OCI-LY7 (cell line): ENCODE results near the gene WDR43. TPM values are rescaled to one million over a fixed set of nuclear protein-coding genes. Genes with fewer than 3 reads are reported as not detected.

Experiments used
- BruUV-seq: library from RNA; stranded (reverse); fragments of 400-500 nt; replicated peaks from 2 replicates; lab custom pipeline; 2021; lab: Mats Ljungman, UMichigan
- CTCF ChIA-PET: fragments of 300-600 bp; sonication (Branson Sonifier 250); formaldehyde crosslinking; loops from one replicate; lab custom pipeline; 2022; ENCODE audit warnings: antibody characterized with exemption; ENCODE audit not compliant: unreplicated experiment; lab: Charles Lee
- POLR2A ChIA-PET: fragments of 300-600 bp; sonication (Branson Sonifier 250); formaldehyde crosslinking; loops from one replicate; lab custom pipeline; 2022; ENCODE audit warnings: antibody characterized with exemption; lab: Charles Lee
- DNase-seq: peaks from one replicate; pipeline ENCODE4 v3.0.0-alpha.2; 2015; ENCODE audit warnings: low spot score
- H2AFZ ChIP-seq: fragments of 200-600 bp; sonication (generic), shearing (Covaris generic); 2 replicates; pipeline ENCODE4 v1.6.1; 2014; ENCODE audit warnings: mild to moderate bottlenecking, antibody characterized with exemption, low read length, moderate library complexity
- H3K27ac ChIP-seq: fragments of 200-600 bp; sonication (generic); 2 replicates; pipeline ENCODE4 v1.5.1; 2014; ENCODE audit warnings: mixed run types, low read depth, mild to moderate bottlenecking, moderate library complexity, low read length, inconsistent platforms; ENCODE audit not compliant: poor library complexity, severe bottlenecking
- H3K36me3 ChIP-seq: fragments of 200-600 bp; sonication (generic); 2 replicates; pipeline ENCODE4 v1.6.1; 2014; ENCODE audit warnings: mild to moderate bottlenecking, antibody characterized with exemption, low read length, moderate library complexity, mixed read lengths; ENCODE audit not compliant: insufficient read depth
- H3K4me1 ChIP-seq: fragments of 200-600 bp; sonication (generic); 2 replicates; pipeline ENCODE4 v1.5.1; 2014; ENCODE audit warnings: mild to moderate bottlenecking, low read length; ENCODE audit not compliant: insufficient read depth, poor library complexity, severe bottlenecking
- H3K4me2 ChIP-seq: fragments of 200-600 bp; sonication (generic); 2 replicates; pipeline ENCODE4 v1.6.1; 2014; ENCODE audit warnings: mild to moderate bottlenecking, low read length
- H3K4me3 ChIP-seq: fragments of 200-600 bp; sonication (generic); 2 replicates; pipeline ENCODE4 v1.5.1; 2014; ENCODE audit warnings: mild to moderate bottlenecking, low read depth, low read length; ENCODE audit not compliant: poor library complexity, severe bottlenecking
- H3K79me2 ChIP-seq: fragments of 200-600 bp; sonication (generic); 2 replicates; pipeline ENCODE4 v1.6.1; 2016; ENCODE audit warnings: low read depth, mild to moderate bottlenecking, low read length, moderate library complexity, mixed read lengths; ENCODE audit not compliant: insufficient read depth
- H3K9me2 ChIP-seq: fragments of 200-600 bp; sonication (generic); 2 replicates; pipeline ENCODE4 v1.6.1; 2016; ENCODE audit warnings: mild to moderate bottlenecking, low read length, mixed read lengths; ENCODE audit not compliant: insufficient read depth
- H3K9me3 ChIP-seq: fragments of 200-600 bp; sonication (generic); 2 replicates; pipeline ENCODE4 v1.6.1; 2014; ENCODE audit warnings: mild to moderate bottlenecking, mixed run types, low read length, mixed read lengths
- H4K20me1 ChIP-seq: fragments of 200-600 bp; sonication (generic); 2 replicates; pipeline ENCODE4 v1.6.1; 2014; ENCODE audit warnings: mild to moderate bottlenecking, antibody characterized with exemption, low read length, moderate library complexity, mixed read lengths; ENCODE audit not compliant: insufficient read depth
- CTCF ChIP-seq: fragments of 200-600 bp; sonication (generic); conservative IDR thresholded peaks from 2 replicates; pipeline ENCODE4 v1.5.1; 2014; ENCODE audit warnings: mild to moderate bottlenecking, antibody characterized with exemption, low read length, moderate library complexity, mixed read lengths
- EZH2phosphoT487 ChIP-seq: fragments of 200-600 bp; sonication (generic); IDR thresholded peaks from 2 replicates; pipeline ENCODE4 v1.6.1; 2018; ENCODE audit warnings: low read depth, borderline replicate concordance, mild to moderate bottlenecking, mixed run types, antibody characterized with exemption, low read length, moderate library complexity, mixed read lengths
- intact Hi-C: fragments of 100-400 bp; cut with micrococcal nuclease; formaldehyde crosslinking; loops from one replicate; pipeline ENCODE4 v1.10.0; 2022; ENCODE audit not compliant: unreplicated experiment
- small RNA-seq: library from RNA; depleted of rRNA; stranded (forward); fragments of <200 nt; gene quantifications from one replicate; pipeline ENCODE3, GENCODE V24; 2014
- total RNA-seq, 2 experiments: library from RNA; depleted of rRNA in 1 of 2; stranded (reverse); fragments of >200 nt in 1 of 2; shearing (Covaris generic) in 1 of 2; gene quantifications; 2 replicates each; pipeline ENCODE4 v1.2.3, GENCODE V29; 2014 to 2022

Gene WDR43
- total RNA-seq, 2 experiments from 2014 or later, result 78.8 to 111 TPM

GRCh38 chr2:28995765-28996750 lies 101.6 kb downstream of the WDR43 start:
- BruUV-seq, result no TSS peak
- ChIA-PET CTCF (no interaction called here), POLR2A (interaction anchor here (0.7 kb wide), 1 partner anchor 46 kb away, joined by 5 read pairs; no protein-coding TSS in a partner anchor)
- no peak overlapping the region for H3K4me3 ChIP-seq
- no peak overlapping the region for H3K4me2 ChIP-seq
- no peaks in the 10 kb centered on the region for H3K79me2 ChIP-seq
- H4K20me1 ChIP-seq, result no peaks in the 10 kb centered on the region
- no peaks in the 10 kb centered on the region for H3K9me2 ChIP-seq
- TF ChIP-seq CTCF (no peak), EZH2phosphoT487 (no peak)
- no peak for DNase-seq
- H3K27ac ChIP-seq, result no peak overlapping the region
- H2AFZ ChIP-seq, result no peak overlapping the region
- H3K36me3 ChIP-seq, result no peaks in the 10 kb centered on the region
- intact Hi-C loops, result no loop called here
- H3K4me1 ChIP-seq, result no peaks in the 10 kb centered on the region
- H3K9me3 ChIP-seq, result no peaks in the 10 kb centered on the region

GRCh38 chr2:28997237-28997846 lies 102.9 kb downstream of the WDR43 start:
- no peaks in the 10 kb centered on the region for H4K20me1 ChIP-seq
- H3K36me3 ChIP-seq, result no peaks in the 10 kb centered on the region
- CTCF ChIA-PET, result no interaction called here
- no peaks in the 10 kb centered on the region for H3K9me2 ChIP-seq
- no peaks in the 10 kb centered on the region for H3K9me3 ChIP-seq
- H3K27ac ChIP-seq, result no peak overlapping the region
- no peak overlapping the region for H2AFZ ChIP-seq
- BruUV-seq, result no TSS peak
- H3K4me2 ChIP-seq, result no peak overlapping the region
- POLR2A ChIA-PET, result interaction anchor here (0.7 kb wide), 1 partner anchor 45 kb away, joined by 5 read pairs; no protein-coding TSS in a partner anchor
- H3K4me1 ChIP-seq, result no peaks in the 10 kb centered on the region
- DNase-seq, result no peak
- no peak for TF ChIP-seq EZH2phosphoT487
- TF ChIP-seq CTCF, result no peak
- no peaks in the 10 kb centered on the region for H3K79me2 ChIP-seq
- H3K4me3 ChIP-seq, result no peak overlapping the region
- intact Hi-C loops, result no loop called here

Small RNAs within 50 kb of the gene (small RNA-seq; reads per million reads assigned to genes)
- gene RF00019 (not detected), gene SNORD53 (10.4 reads per million, percentile 96 among the genes with 10 or more reads in this experiment), gene SNORD53B (1,339 reads per million, percentile 100 among the genes with 10 or more reads in this experiment), gene SNORD92 (265 reads per million, percentile 99 among the genes with 10 or more reads in this experiment)

Other genes starting within 250 kb of the WDR43 start
- 48.5 and 67.5 TPM in 2 replicates for gene PPP1CB, start 142.8 kb upstream of the WDR43 start, total RNA-seq (2014; rRNA removed; shearing (Covaris generic))
- gene PPP1CB, start 142.8 kb upstream of the WDR43 start, total RNA-seq (2022), result 127 and 144 TPM in 2 replicates
- gene SPDYA, start 83.8 kb upstream of the WDR43 start, total RNA-seq (2014; rRNA removed; shearing (Covaris generic)), result 0.77 and 1.1 TPM in 2 replicates
- gene SPDYA, start 83.8 kb upstream of the WDR43 start, total RNA-seq (2022), result 1.2 and 1.7 TPM in 2 replicates
- gene TRMT61B, start 24.4 kb upstream of the WDR43 start, total RNA-seq (2014; rRNA removed; shearing (Covaris generic)), result 18.3 and 22.7 TPM in 2 replicates
- 17.8 and 20.3 TPM in 2 replicates for gene TRMT61B, start 24.4 kb upstream of the WDR43 start, total RNA-seq (2022)
- gene TOGARAM2, start 86.6 kb downstream of the WDR43 start, total RNA-seq (2014; rRNA removed; shearing (Covaris generic)), result 0.03 and 1.6 TPM in 2 replicates
- gene TOGARAM2, start 86.6 kb downstream of the WDR43 start, total RNA-seq (2022), result not detected in 2 replicates
- gene PCARE, start 179.9 kb downstream of the WDR43 start, total RNA-seq (2014; rRNA removed; shearing (Covaris generic)), result not detected in 2 replicates
- not detected in 2 replicates for gene PCARE, start 179.9 kb downstream of the WDR43 start, total RNA-seq (2022)
- not detected in 2 replicates for gene CLIP4, start 220.7 kb downstream of the WDR43 start, total RNA-seq (2014; rRNA removed; shearing (Covaris generic))
- gene CLIP4, start 220.7 kb downstream of the WDR43 start, total RNA-seq (2022), result not detected in 2 replicates